ENCODE data around the gene ERCC1. TPM values are rescaled to one million over a fixed set of nuclear protein-coding genes. Genes with fewer than 3 reads are reported as not detected.

Gene ERCC1
- total RNA-seq, 1 experiment from 2014 or later = 57.3 TPM

- Histone ChIP-seq H3K4me3 (ENCODE audit: low read length) (no peak overlapping the region), H3K4me1 (ENCODE audit: insufficient read depth, low read length) (peaks cover 11% of the 10 kb centered on the region), H3K36me3 (ENCODE audit: low read depth, low read length) (no peaks in the 10 kb centered on the region), H3K79me2 (ENCODE audit: low read length) (peaks cover 16% of the 10 kb centered on the region), H3K9me3 (ENCODE audit: low read length) (no peaks in the 10 kb centered on the region), H3K9ac (ENCODE audit: low read length) (no peak overlapping the region), H2AFZ (ENCODE audit: low read length) (no peak overlapping the region), H4K20me1 (ENCODE audit: low read length) (peaks cover 33% of the 10 kb centered on the region), H3K9me2 (replicated peaks; ENCODE audit: low read length) (no peaks in the 10 kb centered on the region), H3K4me2 (ENCODE audit: low read length) (no peak overlapping the region), H3F3A (ENCODE audit: low read length, unreplicated experiment) (no peaks in the 10 kb centered on the region), H3K27ac (ENCODE audit: low read length) (no peak overlapping the region), H3K27me3 (ENCODE audit: low read length) (no peaks in the 10 kb centered on the region)
- ATAC-seq (no peak), DNase-seq (no peak)
- TF ChIP-seq CTCF (conservative IDR thresholded peaks at IDR 0.05; ENCODE audit: low read depth, low read length) (no peak), EZH2 (IDR thresholded peaks at IDR 0.05; ENCODE audit: low read length, unreplicated experiment) (no peak), EZH2phosphoT487 (IDR thresholded peaks at IDR 0.05; ENCODE audit: borderline replicate concordance, low read length) (no peak)
- intact Hi-C loops (cut with micrococcal nuclease) = no loop called here
- no TSS peak for BruUV-seq (replicated peaks)
- POLR2A ChIA-PET (ENCODE audit: unreplicated experiment) = interaction anchor here (0.7 kb wide), 1 partner anchor 21 kb away, joined by 4 read pairs; no protein-coding TSS in a partner anchor
- CTCF ChIA-PET = no interaction called here
These were observed 49.0 kb upstream of the ERCC1 start for GRCh38 chr19:45472563-45473366.

- ChIA-PET CTCF (no interaction called here), POLR2A (ENCODE audit: unreplicated experiment) (no interaction called here)
- BruUV-seq (replicated peaks) = no TSS peak
These were observed 48.3 kb upstream of the ERCC1 start for GRCh38 chr19:45471931-45472562.

More at GRCh38 chr19:45471931-45472562, 48.3 kb upstream of the ERCC1 start:
- no peak overlapping the region for H3K4me2 ChIP-seq (ENCODE audit: low read length)
- intact Hi-C loops (cut with micrococcal nuclease) = no loop called here
- peaks cover 16% of the 10 kb centered on the region for H3K79me2 ChIP-seq (ENCODE audit: low read length)
- H3K36me3 ChIP-seq (ENCODE audit: low read depth, low read length) = no peaks in the 10 kb centered on the region
- H3K9ac ChIP-seq (ENCODE audit: low read length) = no peak overlapping the region
- no peak overlapping the region for H2AFZ ChIP-seq (ENCODE audit: low read length)
- H3K4me1 ChIP-seq (ENCODE audit: insufficient read depth, low read length) = peaks cover 11% of the 10 kb centered on the region
- no peak overlapping the region for H3K4me3 ChIP-seq (ENCODE audit: low read length)
- no peaks in the 10 kb centered on the region for H3K27me3 ChIP-seq (ENCODE audit: low read length)
- ATAC-seq (no peak), DNase-seq (no peak)
- H3F3A ChIP-seq (ENCODE audit: low read length, unreplicated experiment) = no peaks in the 10 kb centered on the region
- H3K9me3 ChIP-seq (ENCODE audit: low read length) = no peaks in the 10 kb centered on the region
- peaks cover 33% of the 10 kb centered on the region for H4K20me1 ChIP-seq (ENCODE audit: low read length)
- no peak overlapping the region for H3K27ac ChIP-seq (ENCODE audit: low read length)
- TF ChIP-seq EZH2 (IDR thresholded peaks at IDR 0.05; ENCODE audit: low read length, unreplicated experiment) (no peak), EZH2phosphoT487 (IDR thresholded peaks at IDR 0.05; ENCODE audit: borderline replicate concordance, low read length) (no peak), CTCF (conservative IDR thresholded peaks at IDR 0.05; ENCODE audit: low read depth, low read length) (no peak)
- no peaks in the 10 kb centered on the region for H3K9me2 ChIP-seq (replicated peaks; ENCODE audit: low read length)

Measured in PC-3 (cell line).